NCI-H1105 treated with DMSO at 0.1 percent for 48 hours (cell line): Measurements from ENCODE around the gene TPD52L1.

Experiments used
- DNase-seq: peaks from one replicate; lab custom pipeline; 2025; lab: John Stamatoyannopoulos, UW

The TPD52L1 gene

GRCh38 chr6:125211352-125211751 lies 57.8 kb downstream of the TPD52L1 start:
- DNase-seq: no peak

GRCh38 chr6:125212377-125212776 lies 58.8 kb downstream of the TPD52L1 start:
- no peak for DNase-seq

GRCh38 chr6:125213939-125214338 lies 60.4 kb downstream of the TPD52L1 start:
- DNase-seq: no peak

- DNase-seq: no peak
Measured at GRCh38 chr6:125215252-125215819, 61.8 kb downstream of the TPD52L1 start.

- no peak for DNase-seq
Measured at GRCh38 chr6:125216015-125216414, 62.4 kb downstream of the TPD52L1 start.

- no peak for DNase-seq
Measured at GRCh38 chr6:125217369-125217768, 63.8 kb downstream of the TPD52L1 start.

- no peak for DNase-seq
Measured at GRCh38 chr6:125217992-125218391, 64.4 kb downstream of the TPD52L1 start.

- DNase-seq: no peak
Measured at GRCh38 chr6:125219361-125219895, 65.9 kb downstream of the TPD52L1 start.

- DNase-seq: no peak
Measured at GRCh38 chr6:125220712-125221111, 67.1 kb downstream of the TPD52L1 start.

GRCh38 chr6:125222531-125223455 lies 69.2 kb downstream of the TPD52L1 start:
- no peak for DNase-seq

- no peak for DNase-seq
Measured at GRCh38 chr6:125224231-125224861, 70.8 kb downstream of the TPD52L1 start.

- DNase-seq: no peak
Measured at GRCh38 chr6:125227244-125227643, 73.7 kb downstream of the TPD52L1 start.

GRCh38 chr6:125228981-125229479 lies 75.5 kb downstream of the TPD52L1 start:
- no peak for DNase-seq

- DNase-seq: no peak
Measured at GRCh38 chr6:125230674-125231073, 77.1 kb downstream of the TPD52L1 start.

- no peak for DNase-seq
Measured at GRCh38 chr6:125231133-125231532, 77.6 kb downstream of the TPD52L1 start.

GRCh38 chr6:125231574-125232343 lies 78.2 kb downstream of the TPD52L1 start:
- DNase-seq: no peak

- no peak for DNase-seq
Measured at GRCh38 chr6:125232466-125232865, 78.9 kb downstream of the TPD52L1 start.

- no peak for DNase-seq
Measured at GRCh38 chr6:125233202-125233601, 79.6 kb downstream of the TPD52L1 start.

GRCh38 chr6:125236536-125237327 lies 83.2 kb downstream of the TPD52L1 start:
- no peak for DNase-seq

GRCh38 chr6:125237764-125238163 lies 84.2 kb downstream of the TPD52L1 start:
- no peak for DNase-seq

GRCh38 chr6:125245109-125245508 lies 91.5 kb downstream of the TPD52L1 start:
- no peak for DNase-seq
